ENCODE data around the gene VGLL4.

DNA sequence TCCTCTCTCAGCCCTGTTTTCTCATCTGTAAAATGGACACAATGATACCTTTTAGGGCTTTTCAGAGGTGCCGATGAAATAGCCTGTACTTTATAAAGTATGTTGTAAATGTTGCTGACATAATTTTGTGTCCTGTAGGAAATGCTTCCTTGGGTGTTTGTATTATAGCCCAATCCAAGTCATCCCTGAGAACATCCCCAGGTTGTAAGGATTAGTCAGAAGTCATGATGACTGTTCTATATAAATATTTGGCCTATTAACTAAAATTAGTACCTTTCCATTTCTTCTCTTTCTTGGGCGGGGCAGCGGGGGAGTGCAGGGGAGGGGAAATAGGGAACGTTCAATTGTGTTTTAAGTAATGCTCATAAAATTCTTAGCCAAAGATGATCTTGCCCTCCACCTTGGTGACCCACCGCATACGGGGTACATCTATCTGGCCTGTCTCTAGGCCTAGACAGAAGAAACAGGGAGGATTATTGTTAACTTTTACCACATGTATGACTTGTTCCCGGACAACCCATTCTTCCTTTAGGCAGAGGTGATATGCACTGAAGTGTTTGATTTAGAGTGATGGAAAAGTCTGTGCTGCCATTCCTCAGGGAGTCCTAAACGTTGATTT, 120.7 kb downstream of the VGLL4 start:
- TF ChIP-seq EZH2phosphoT487 (IDR thresholded peaks at IDR 0.05; ENCODE audit: insufficient read depth, low read depth) (no peak), EZH2 (IDR thresholded peaks at IDR 0.05; ENCODE audit: insufficient read depth, poor library complexity, severe bottlenecking) (no peak)

Data from GM23248 (cell line).